Thyroid gland (tissue), 4 donors: Measurements from ENCODE around the gene SPRYD7. TPM values are rescaled to one million over a fixed set of nuclear protein-coding genes. Genes with fewer than 3 reads are reported as not detected.

Experiments used
- DNase-seq, 2 donors: peaks; one replicate each; pipeline ENCODE4 v3.0.0-alpha.2; 2019
- H3K27ac ChIP-seq, 3 donors: fragments of 200-600 bp; sonication (generic); 1 replicate in 2 of 3; 2 replicates in 1 of 3; pipeline ENCODE4 v1.5.1; 2016 to 2019; ENCODE audit warnings: mild to moderate bottlenecking in 1 of 3, moderate library complexity in 1 of 3
- H3K27me3 ChIP-seq: fragments of 200-600 bp; sonication (generic); one replicate; pipeline ENCODE4 v1.5.1; 2019
- H3K36me3 ChIP-seq, 2 donors: fragments of 200-600 bp; sonication (generic); one replicate each; pipeline ENCODE4 v1.5.1; 2016 to 2019
- H3K4me1 ChIP-seq, 2 donors: fragments of 200-600 bp; sonication (generic); one replicate each; pipeline ENCODE4 v1.5.1; 2017 to 2019
- H3K4me3 ChIP-seq, 3 donors: fragments of 200-600 bp; sonication (generic); replicated peaks in 1 of 3; 1 replicate in 2 of 3; 2 replicates in 1 of 3; pipeline ENCODE4 v1.5.1; 2016; ENCODE audit warnings: mild to moderate bottlenecking in 1 of 3
- H3K9me3 ChIP-seq: fragments of 200-600 bp; sonication (generic); one replicate; pipeline ENCODE4 v1.5.1; 2017
- CTCF ChIP-seq, 6 experiments: fragments of 200-600 bp in 3 of 6; fragments of 450-650 bp in 3 of 6; sonication (generic) in 3 of 6; IDR thresholded peaks; one replicate each; pipeline ENCODE4 v1.5.1; 2016 to 2019; ENCODE audit warnings: antibody characterized with exemption in 6 of 6, mild to moderate bottlenecking in 2 of 6, inconsistent platforms in 1 of 6, moderate library complexity in 1 of 6
- POLR2A ChIP-seq, 2 donors: fragments of 450-650 bp; IDR thresholded peaks; one replicate each; pipeline ENCODE4 v1.6.1; 2017; ENCODE audit warnings: antibody characterized with exemption in 2 of 2, mild to moderate bottlenecking in 2 of 2, moderate library complexity in 1 of 2
- WGBS, 2 donors: methylation state at CpG; one replicate each; pipeline ENCODE4 v1.1.5; 2017; 5-methylcytosine and 5-hydroxymethylcytosine counted together
- intact Hi-C: fragments of 100-400 bp; cut with DNase I; formaldehyde crosslinking; loops from one replicate; pipeline ENCODE4 v1.15.1; 2023
- total RNA-seq, 4 donors: library from RNA; depleted of rRNA; stranded (reverse); fragments of >200 nt; gene quantifications; one replicate each; pipeline ENCODE4 v1.2.3, GENCODE V29; 2016

Gene SPRYD7
- total RNA-seq, 4 donors from 2014 or later, result 5.1 to 8.2 (median 5.9) TPM

GRCh38 chr13:49898792-49899191 is 37.3 kb downstream of the SPRYD7 start:
- Histone ChIP-seq H3K27ac (no peak overlapping the region), H3K4me3 (no peak overlapping the region), H3K36me3 (no peaks in the 10 kb centered on the region), H3K27me3 (no peaks in the 10 kb centered on the region), H3K9me3 (no peaks in the 10 kb centered on the region), H3K4me1 (no peaks in the 10 kb centered on the region)
- 93 to 96% methylated on average over 8 of the region's 8 CpGs for WGBS, 2 donors
- intact Hi-C loops, result no loop called here
- TF ChIP-seq POLR2A (IDR thresholded peaks at IDR 0.05), result no peak
- TF ChIP-seq CTCF (IDR thresholded peaks at IDR 0.05), result no peak
- no peak for DNase-seq

DNA sequence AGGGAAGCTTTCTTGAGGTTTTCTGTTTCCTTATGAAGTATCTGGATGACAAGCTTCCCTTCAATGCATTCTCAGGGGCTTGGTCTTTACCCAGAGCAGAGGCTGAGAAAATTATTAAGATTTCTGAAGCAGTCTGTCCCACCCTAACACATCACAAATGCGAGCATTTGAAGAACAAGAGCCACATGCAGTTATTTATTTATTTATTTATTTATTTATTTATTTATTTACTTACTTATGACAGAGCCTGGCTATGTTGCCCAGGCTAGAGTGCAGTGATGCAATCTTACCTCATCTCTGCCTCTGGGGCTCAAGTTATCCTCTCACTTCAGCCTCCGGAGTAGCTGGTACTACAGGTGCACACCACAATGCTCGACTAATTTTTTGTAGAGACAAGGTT is 38.4 kb downstream of the SPRYD7 start:
- DNase-seq, result no peak
- H3K27ac ChIP-seq, result no peak overlapping the region
- 85 to 88% methylated on average over 3 of the region's 3 CpGs for WGBS, 2 donors
- no peak overlapping the region for H3K4me3 ChIP-seq
- no peaks in the 10 kb centered on the region for H3K36me3 ChIP-seq
- no peaks in the 10 kb centered on the region for H3K9me3 ChIP-seq
- TF ChIP-seq CTCF (IDR thresholded peaks at IDR 0.05) (no peak), POLR2A (IDR thresholded peaks at IDR 0.05) (no peak)
- no peaks in the 10 kb centered on the region for H3K4me1 ChIP-seq
- H3K27me3 ChIP-seq, result no peaks in the 10 kb centered on the region
- intact Hi-C loops, result no loop called here

DNA sequence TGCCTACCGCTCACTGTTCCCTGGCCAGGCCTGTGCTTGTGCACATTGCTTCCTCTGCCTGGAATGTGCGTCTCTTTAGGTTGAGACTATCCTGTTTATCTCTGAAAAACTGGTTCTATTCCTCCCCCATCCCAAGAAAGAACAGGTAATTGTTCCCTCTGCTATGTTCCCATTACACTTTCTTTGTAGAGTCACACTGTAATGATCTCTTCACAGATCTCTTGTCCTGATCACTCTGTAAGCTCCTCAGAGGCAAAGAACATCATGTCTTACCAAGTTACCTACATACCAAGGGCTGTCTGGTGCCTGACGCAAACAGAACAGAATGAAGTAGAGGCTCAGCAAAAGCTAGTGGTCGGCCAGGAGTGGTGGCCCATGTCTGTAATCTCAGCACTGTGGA is 40.3 kb downstream of the SPRYD7 start:
- intact Hi-C loops, result no loop called here
- Histone ChIP-seq H3K27me3 (no peaks in the 10 kb centered on the region), H3K4me1 (no peaks in the 10 kb centered on the region), H3K4me3 (no peak overlapping the region), H3K36me3 (no peaks in the 10 kb centered on the region), H3K27ac (no peak overlapping the region), H3K9me3 (no peaks in the 10 kb centered on the region)
- DNase-seq, result no peak
- 97 to 98% methylated on average over 4 of the region's 4 CpGs for WGBS, 2 donors
- TF ChIP-seq POLR2A (IDR thresholded peaks at IDR 0.05) (no peak), CTCF (IDR thresholded peaks at IDR 0.05) (no peak)

DNA sequence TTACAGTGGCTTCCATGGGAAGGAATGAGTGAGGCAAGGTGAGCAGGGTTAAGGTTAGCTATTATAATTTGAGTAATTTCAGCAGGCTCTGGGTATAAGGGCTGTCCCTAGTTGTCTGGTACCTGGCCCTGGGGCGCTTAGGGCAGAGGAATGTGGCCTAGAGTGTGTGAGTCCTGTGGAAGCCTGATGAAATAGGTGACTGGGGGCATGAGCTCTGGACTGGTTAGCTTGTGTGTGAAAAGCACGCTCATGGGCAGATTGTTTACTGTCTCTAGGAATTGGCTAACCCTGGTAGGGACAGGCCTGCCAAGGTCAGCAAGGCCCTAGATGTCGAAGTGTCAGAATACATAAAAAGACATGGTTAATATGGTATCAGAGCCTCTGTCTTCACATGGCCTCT is 42.5 kb downstream of the SPRYD7 start:
- H3K27me3 ChIP-seq, result no peaks in the 10 kb centered on the region
- no peak overlapping the region for H3K4me3 ChIP-seq
- H3K4me1 ChIP-seq, result no peaks in the 10 kb centered on the region
- no peaks in the 10 kb centered on the region for H3K36me3 ChIP-seq
- no peaks in the 10 kb centered on the region for H3K9me3 ChIP-seq
- DNase-seq, result no peak
- intact Hi-C loops, result no loop called here
- TF ChIP-seq CTCF (IDR thresholded peaks at IDR 0.05) (no peak), POLR2A (IDR thresholded peaks at IDR 0.05) (no peak)
- H3K27ac ChIP-seq, result no peak overlapping the region
- 95 to 97% methylated on average over 3 of the region's 3 CpGs for WGBS, 2 donors

GRCh38 chr13:49890376-49890775 is 45.8 kb downstream of the SPRYD7 start:
- H3K4me3 ChIP-seq, result no peak overlapping the region
- no peak for DNase-seq
- H3K36me3 ChIP-seq, result no peaks in the 10 kb centered on the region
- no peak overlapping the region for H3K27ac ChIP-seq
- 88 to 90% methylated on average over 15 of the region's 15 CpGs for WGBS, 2 donors
- no peak for TF ChIP-seq CTCF (IDR thresholded peaks at IDR 0.05)
- TF ChIP-seq POLR2A (IDR thresholded peaks at IDR 0.05), result no peak
- no peaks in the 10 kb centered on the region for H3K9me3 ChIP-seq
- no peaks in the 10 kb centered on the region for H3K4me1 ChIP-seq
- intact Hi-C loops, result no loop called here
- no peaks in the 10 kb centered on the region for H3K27me3 ChIP-seq
